GM12801 (cell line): ENCODE measurements around the gene DKC1.

ENCODE experiments used
- CTCF ChIP-seq: IDR thresholded peaks from one replicate; pipeline ENCODE4 v1.5.1; 2011; ENCODE audit warnings: control low read depth; ENCODE audit not compliant: insufficient read length; ENCODE audit errors: extremely low read depth

DKC1 gene

GRCh38 chrX:154721155-154721554 is 41.5 kb upstream of the DKC1 start:
- no peak for TF ChIP-seq CTCF

- TF ChIP-seq CTCF = no peak
Measured at GRCh38 chrX:154724993-154725756, 37.5 kb upstream of the DKC1 start.

GRCh38 chrX:154727418-154727817 is 35.2 kb upstream of the DKC1 start:
- no peak for TF ChIP-seq CTCF

- no peak for TF ChIP-seq CTCF
Measured at GRCh38 chrX:154727871-154728270, 34.8 kb upstream of the DKC1 start.

GRCh38 chrX:154728431-154729190 is 34.1 kb upstream of the DKC1 start:
- no peak for TF ChIP-seq CTCF

- no peak for TF ChIP-seq CTCF
Measured at GRCh38 chrX:154729439-154729838, 33.2 kb upstream of the DKC1 start.

- TF ChIP-seq CTCF = no peak
Measured at GRCh38 chrX:154730253-154730891, 32.3 kb upstream of the DKC1 start.
